Fibroblast of lung (primary cell): ENCODE measurements around the gene PLEKHA4.

Source experiments
- CTCF ChIP-seq, 2 donors: IDR thresholded peaks in 1 of 2; conservative IDR thresholded peaks in 1 of 2; 1 replicate in 1 of 2; 2 replicates in 1 of 2; pipeline ENCODE4 v1.5.1; 2011 to 2012; ENCODE audit warnings: low read length in 2 of 2, control low read depth in 1 of 2, inconsistent platforms in 1 of 2, low read depth in 1 of 2, mild to moderate bottlenecking in 1 of 2
- EZH2 ChIP-seq: IDR thresholded peaks from 2 replicates; pipeline ENCODE4 v1.5.1; 2012; ENCODE audit warnings: low read length, control low read depth, mild to moderate bottlenecking; ENCODE audit errors: missing control alignments

GRCh38 chr19:48872884-48873475, 4.6 kb upstream of the PLEKHA4 start:
- TF ChIP-seq CTCF (conservative IDR thresholded peaks at IDR 0.05 in 1 of 2, IDR thresholded peaks at IDR 0.05 in 1 of 2; ENCODE audit: low read depth in 1 of 2, low read length in 2 of 2) = no peak
- TF ChIP-seq EZH2 = no peak
